ENCODE data around the gene CDK14.

The CDK14 gene

GRCh38 chr7:91228327-91228726 is 632.2 kb downstream of the CDK14 start:
- DNase-seq (no peak), ATAC-seq (ENCODE audit: insufficient read depth, low read depth) (no peak)
- Histone ChIP-seq H3K27me3 (ENCODE audit: insufficient read depth, low read length, poor library complexity) (no peaks in the 10 kb centered on the region), H3K27ac (ENCODE audit: low read length) (no peak overlapping the region), H3K4me2 (ENCODE audit: insufficient read depth, low read length) (no peak overlapping the region), H4K20me1 (ENCODE audit: insufficient read depth, low read length) (no peaks in the 10 kb centered on the region), H3K36me3 (ENCODE audit: insufficient read depth, low read length) (no peaks in the 10 kb centered on the region), H3K4me3 (ENCODE audit: low read depth in 1 of 2, low read length in 2 of 2) (no peak overlapping the region), H2AFZ (ENCODE audit: low read depth, low read length) (no peak overlapping the region), H3K9ac (ENCODE audit: low read depth, low read length) (no peak overlapping the region), H3K79me2 (ENCODE audit: insufficient read depth, low read length) (no peaks in the 10 kb centered on the region), H3K9me3 (ENCODE audit: insufficient read depth, low read length, severe bottlenecking) (no peaks in the 10 kb centered on the region), H3K4me1 (ENCODE audit: insufficient read depth, low read length) (no peaks in the 10 kb centered on the region)
- TF ChIP-seq CTCF (IDR thresholded peaks at IDR 0.05; ENCODE audit: borderline replicate concordance, extremely low read depth, low read length, poor library complexity, severe bottlenecking), result no peak
- no peak for TF ChIP-seq EZH2 (IDR thresholded peaks at IDR 0.05; ENCODE audit: borderline replicate concordance, low read depth, low read length, severe bottlenecking)

- H4K20me1 ChIP-seq (ENCODE audit: insufficient read depth, low read length), result no peaks in the 10 kb centered on the region
- H3K27ac ChIP-seq (ENCODE audit: low read length), result no peak overlapping the region
- H2AFZ ChIP-seq (ENCODE audit: low read depth, low read length), result no peak overlapping the region
- DNase-seq, result no peak
- H3K9ac ChIP-seq (ENCODE audit: low read depth, low read length), result no peak overlapping the region
- ATAC-seq (ENCODE audit: insufficient read depth, low read depth), result no peak
- H3K36me3 ChIP-seq (ENCODE audit: insufficient read depth, low read length), result no peaks in the 10 kb centered on the region
- no peaks in the 10 kb centered on the region for H3K9me3 ChIP-seq (ENCODE audit: insufficient read depth, low read length, severe bottlenecking)
- no peak overlapping the region for H3K4me2 ChIP-seq (ENCODE audit: insufficient read depth, low read length)
- H3K27me3 ChIP-seq (ENCODE audit: insufficient read depth, low read length, poor library complexity), result no peaks in the 10 kb centered on the region
- TF ChIP-seq EZH2 (IDR thresholded peaks at IDR 0.05; ENCODE audit: borderline replicate concordance, low read depth, low read length, severe bottlenecking) (no peak), CTCF (IDR thresholded peaks at IDR 0.05; ENCODE audit: borderline replicate concordance, extremely low read depth, low read length, poor library complexity, severe bottlenecking) (no peak)
- H3K4me3 ChIP-seq (ENCODE audit: low read depth in 1 of 2, low read length in 2 of 2), result no peak overlapping the region
- H3K4me1 ChIP-seq (ENCODE audit: insufficient read depth, low read length), result no peaks in the 10 kb centered on the region
- H3K79me2 ChIP-seq (ENCODE audit: insufficient read depth, low read length), result no peaks in the 10 kb centered on the region
Observed at GRCh38 chr7:91228927-91229558, 632.9 kb downstream of the CDK14 start.

- no peaks in the 10 kb centered on the region for H3K79me2 ChIP-seq (ENCODE audit: insufficient read depth, low read length)
- no peaks in the 10 kb centered on the region for H3K9me3 ChIP-seq (ENCODE audit: insufficient read depth, low read length, severe bottlenecking)
- no peak overlapping the region for H3K9ac ChIP-seq (ENCODE audit: low read depth, low read length)
- no peaks in the 10 kb centered on the region for H4K20me1 ChIP-seq (ENCODE audit: insufficient read depth, low read length)
- H2AFZ ChIP-seq (ENCODE audit: low read depth, low read length), result no peak overlapping the region
- no peak overlapping the region for H3K27ac ChIP-seq (ENCODE audit: low read length)
- no peak overlapping the region for H3K4me3 ChIP-seq (ENCODE audit: low read depth in 1 of 2, low read length in 2 of 2)
- TF ChIP-seq CTCF (IDR thresholded peaks at IDR 0.05; ENCODE audit: borderline replicate concordance, extremely low read depth, low read length, poor library complexity, severe bottlenecking) (no peak), EZH2 (IDR thresholded peaks at IDR 0.05; ENCODE audit: borderline replicate concordance, low read depth, low read length, severe bottlenecking) (no peak)
- H3K4me1 ChIP-seq (ENCODE audit: insufficient read depth, low read length), result no peaks in the 10 kb centered on the region
- no peak for ATAC-seq (ENCODE audit: insufficient read depth, low read depth)
- peaks cover 2% of the 10 kb centered on the region for H3K27me3 ChIP-seq (ENCODE audit: insufficient read depth, low read length, poor library complexity)
- no peak for DNase-seq
- H3K36me3 ChIP-seq (ENCODE audit: insufficient read depth, low read length), result no peaks in the 10 kb centered on the region
- no peak overlapping the region for H3K4me2 ChIP-seq (ENCODE audit: insufficient read depth, low read length)
Observed at GRCh38 chr7:91230100-91230499, 634.0 kb downstream of the CDK14 start.

All from DND-41 (cell line).